A549 (cell line): ENCODE measurements around the gene TEN1.

Experiments used
- CEBPB ChIP-seq, 2 experiments: fragments of >200 bp in 1 of 2; sonication (Bioruptor Twin) in 1 of 2; formaldehyde crosslinking in 1 of 2; IDR thresholded peaks; 2 replicates each; pipeline ENCODE4 v1.6.1; 2012 to 2016
- EP300 ChIP-seq, 2 experiments: fragments of >200 bp; sonication (Bioruptor Twin); formaldehyde crosslinking; IDR thresholded peaks; 2 replicates in 1 of 2; 3 replicates in 1 of 2; pipeline ENCODE4 v1.6.1; 2016 to 2017
- JUNB ChIP-seq: fragments of >200 bp; sonication (Bioruptor Twin); formaldehyde crosslinking; IDR thresholded peaks from 2 replicates; pipeline ENCODE4 v1.6.1; 2016
- POLR2A ChIP-seq: IDR thresholded peaks from 2 replicates; pipeline ENCODE4 v1.6.1; 2012; ENCODE audit warnings: mild to moderate bottlenecking, low read length
- SMC3 ChIP-seq: fragments of >200 bp; sonication (Bioruptor Twin); formaldehyde crosslinking; IDR thresholded peaks from 3 replicates; pipeline ENCODE4 v1.6.1; 2018; ENCODE audit warnings: inconsistent platforms
- TF ChIP-seq, protein P1 (sequence below): fragments of >200 bp; sonication (Bioruptor Twin); formaldehyde crosslinking; IDR thresholded peaks from 3 replicates; pipeline ENCODE4 v1.5.1; 2016
- TF ChIP-seq, protein P2 (sequence below): fragments of 200-600 bp; sonication (generic); IDR thresholded peaks from 2 replicates; pipeline ENCODE4 v1.6.1; 2016; ENCODE audit warnings: antibody characterized with exemption, mild to moderate bottlenecking, moderate library complexity

DNA sequence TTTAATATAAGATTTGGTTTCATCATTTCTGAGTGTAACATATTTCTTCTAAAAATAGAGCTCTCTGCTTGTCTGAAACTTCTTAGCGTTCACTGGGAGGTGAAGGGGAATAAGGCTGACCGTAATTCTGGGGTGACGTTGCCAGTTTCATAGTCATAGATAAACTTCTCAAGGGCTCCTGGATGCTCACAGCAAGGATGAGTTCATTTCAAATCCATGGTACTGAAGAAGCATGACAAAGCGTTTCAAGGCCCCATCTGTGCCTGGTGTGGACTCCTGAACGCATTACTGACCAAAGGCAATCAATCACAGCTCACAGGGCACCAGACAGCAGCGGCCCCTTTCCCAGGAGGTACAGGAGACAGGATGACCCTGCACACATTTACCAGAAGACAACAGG is 60.1 kb downstream of the TEN1 start:
- TF ChIP-seq, protein P1, sequence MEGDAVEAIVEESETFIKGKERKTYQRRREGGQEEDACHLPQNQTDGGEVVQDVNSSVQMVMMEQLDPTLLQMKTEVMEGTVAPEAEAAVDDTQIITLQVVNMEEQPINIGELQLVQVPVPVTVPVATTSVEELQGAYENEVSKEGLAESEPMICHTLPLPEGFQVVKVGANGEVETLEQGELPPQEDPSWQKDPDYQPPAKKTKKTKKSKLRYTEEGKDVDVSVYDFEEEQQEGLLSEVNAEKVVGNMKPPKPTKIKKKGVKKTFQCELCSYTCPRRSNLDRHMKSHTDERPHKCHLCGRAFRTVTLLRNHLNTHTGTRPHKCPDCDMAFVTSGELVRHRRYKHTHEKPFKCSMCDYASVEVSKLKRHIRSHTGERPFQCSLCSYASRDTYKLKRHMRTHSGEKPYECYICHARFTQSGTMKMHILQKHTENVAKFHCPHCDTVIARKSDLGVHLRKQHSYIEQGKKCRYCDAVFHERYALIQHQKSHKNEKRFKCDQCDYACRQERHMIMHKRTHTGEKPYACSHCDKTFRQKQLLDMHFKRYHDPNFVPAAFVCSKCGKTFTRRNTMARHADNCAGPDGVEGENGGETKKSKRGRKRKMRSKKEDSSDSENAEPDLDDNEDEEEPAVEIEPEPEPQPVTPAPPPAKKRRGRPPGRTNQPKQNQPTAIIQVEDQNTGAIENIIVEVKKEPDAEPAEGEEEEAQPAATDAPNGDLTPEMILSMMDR: no peak
- TF ChIP-seq JUNB: no peak
- no peak for TF ChIP-seq POLR2A
- TF ChIP-seq, protein P2, sequence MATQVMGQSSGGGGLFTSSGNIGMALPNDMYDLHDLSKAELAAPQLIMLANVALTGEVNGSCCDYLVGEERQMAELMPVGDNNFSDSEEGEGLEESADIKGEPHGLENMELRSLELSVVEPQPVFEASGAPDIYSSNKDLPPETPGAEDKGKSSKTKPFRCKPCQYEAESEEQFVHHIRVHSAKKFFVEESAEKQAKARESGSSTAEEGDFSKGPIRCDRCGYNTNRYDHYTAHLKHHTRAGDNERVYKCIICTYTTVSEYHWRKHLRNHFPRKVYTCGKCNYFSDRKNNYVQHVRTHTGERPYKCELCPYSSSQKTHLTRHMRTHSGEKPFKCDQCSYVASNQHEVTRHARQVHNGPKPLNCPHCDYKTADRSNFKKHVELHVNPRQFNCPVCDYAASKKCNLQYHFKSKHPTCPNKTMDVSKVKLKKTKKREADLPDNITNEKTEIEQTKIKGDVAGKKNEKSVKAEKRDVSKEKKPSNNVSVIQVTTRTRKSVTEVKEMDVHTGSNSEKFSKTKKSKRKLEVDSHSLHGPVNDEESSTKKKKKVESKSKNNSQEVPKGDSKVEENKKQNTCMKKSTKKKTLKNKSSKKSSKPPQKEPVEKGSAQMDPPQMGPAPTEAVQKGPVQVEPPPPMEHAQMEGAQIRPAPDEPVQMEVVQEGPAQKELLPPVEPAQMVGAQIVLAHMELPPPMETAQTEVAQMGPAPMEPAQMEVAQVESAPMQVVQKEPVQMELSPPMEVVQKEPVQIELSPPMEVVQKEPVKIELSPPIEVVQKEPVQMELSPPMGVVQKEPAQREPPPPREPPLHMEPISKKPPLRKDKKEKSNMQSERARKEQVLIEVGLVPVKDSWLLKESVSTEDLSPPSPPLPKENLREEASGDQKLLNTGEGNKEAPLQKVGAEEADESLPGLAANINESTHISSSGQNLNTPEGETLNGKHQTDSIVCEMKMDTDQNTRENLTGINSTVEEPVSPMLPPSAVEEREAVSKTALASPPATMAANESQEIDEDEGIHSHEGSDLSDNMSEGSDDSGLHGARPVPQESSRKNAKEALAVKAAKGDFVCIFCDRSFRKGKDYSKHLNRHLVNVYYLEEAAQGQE: no peak
- TF ChIP-seq CEBPB (IDR thresholded peaks at IDR 0.05): no peak
- TF ChIP-seq SMC3: no peak
- TF ChIP-seq EP300 (IDR thresholded peaks at IDR 0.05): no peak
